C4-2B (cell line): ENCODE data around the gene RALGPS2.

ENCODE experiments used
- ZFX ChIP-seq: fragments of 450-650 bp; IDR thresholded peaks from 2 replicates; pipeline ENCODE4 v1.6.1; 2017
- TF ChIP-seq, protein P1 (sequence below): fragments of 450-650 bp; conservative IDR thresholded peaks from 2 replicates; pipeline ENCODE4 v1.5.1; 2017; ENCODE audit warnings: mild to moderate bottlenecking

GRCh38 chr1:178947677-178947981, 222.6 kb downstream of the RALGPS2 start:
- TF ChIP-seq, protein P1, sequence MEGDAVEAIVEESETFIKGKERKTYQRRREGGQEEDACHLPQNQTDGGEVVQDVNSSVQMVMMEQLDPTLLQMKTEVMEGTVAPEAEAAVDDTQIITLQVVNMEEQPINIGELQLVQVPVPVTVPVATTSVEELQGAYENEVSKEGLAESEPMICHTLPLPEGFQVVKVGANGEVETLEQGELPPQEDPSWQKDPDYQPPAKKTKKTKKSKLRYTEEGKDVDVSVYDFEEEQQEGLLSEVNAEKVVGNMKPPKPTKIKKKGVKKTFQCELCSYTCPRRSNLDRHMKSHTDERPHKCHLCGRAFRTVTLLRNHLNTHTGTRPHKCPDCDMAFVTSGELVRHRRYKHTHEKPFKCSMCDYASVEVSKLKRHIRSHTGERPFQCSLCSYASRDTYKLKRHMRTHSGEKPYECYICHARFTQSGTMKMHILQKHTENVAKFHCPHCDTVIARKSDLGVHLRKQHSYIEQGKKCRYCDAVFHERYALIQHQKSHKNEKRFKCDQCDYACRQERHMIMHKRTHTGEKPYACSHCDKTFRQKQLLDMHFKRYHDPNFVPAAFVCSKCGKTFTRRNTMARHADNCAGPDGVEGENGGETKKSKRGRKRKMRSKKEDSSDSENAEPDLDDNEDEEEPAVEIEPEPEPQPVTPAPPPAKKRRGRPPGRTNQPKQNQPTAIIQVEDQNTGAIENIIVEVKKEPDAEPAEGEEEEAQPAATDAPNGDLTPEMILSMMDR = no peak
- no peak for TF ChIP-seq ZFX
